Esophagus (tissue), 2 donors: ENCODE measurements around the gene NCAM1. TPM values are rescaled to one million over a fixed set of nuclear protein-coding genes. Genes with fewer than 3 reads are reported as not detected.

Experiments
- H3K27ac ChIP-seq, 2 donors: one replicate each; pipeline ENCODE4 v1.5.1; 2013; ENCODE audit warnings: low read depth in 2 of 2, mild to moderate bottlenecking in 2 of 2, inconsistent platforms in 1 of 2, low read length in 1 of 2, moderate library complexity in 1 of 2
- H3K27me3 ChIP-seq, 2 donors: one replicate each; pipeline ENCODE4 v1.6.1; 2013; ENCODE audit warnings: low read length in 2 of 2, control low read depth in 1 of 2, mild to moderate bottlenecking in 1 of 2; ENCODE audit not compliant: insufficient read depth in 2 of 2, control insufficient read depth in 1 of 2
- H3K36me3 ChIP-seq, 2 donors: one replicate each; pipeline ENCODE4 v1.6.1; 2013; ENCODE audit warnings: low read length in 1 of 2; ENCODE audit not compliant: control insufficient read depth in 2 of 2, insufficient read depth in 2 of 2
- H3K4me1 ChIP-seq, 2 donors: one replicate each; pipeline ENCODE4 v1.6.1; 2013; ENCODE audit warnings: low read length in 1 of 2; ENCODE audit not compliant: control insufficient read depth in 2 of 2, insufficient read depth in 2 of 2
- H3K4me3 ChIP-seq, 2 donors: one replicate each; pipeline ENCODE4 v1.5.1; 2013; ENCODE audit warnings: low read length in 2 of 2, mild to moderate bottlenecking in 2 of 2, low read depth in 1 of 2, moderate library complexity in 1 of 2
- H3K9me3 ChIP-seq, 2 donors: one replicate each; pipeline ENCODE4 v1.6.1; 2013; ENCODE audit warnings: mild to moderate bottlenecking in 2 of 2, low read depth in 1 of 2, low read length in 1 of 2, moderate library complexity in 1 of 2; ENCODE audit not compliant: control insufficient read depth in 2 of 2, insufficient read depth in 1 of 2
- WGBS, 2 donors: extraction: QIAGEN DNeasy Blood & Tissue Kit; methylation state at CpG; one replicate each; pipeline ENCODE4 v1.1.7; 2013; 5-methylcytosine and 5-hydroxymethylcytosine counted together
- polyA plus RNA-seq, 2 donors: library from polyadenylated mRNA; stranded (reverse); fragments of 200-250 nt; gene quantifications; one replicate each; pipeline ENCODE4 v1.2.3, GENCODE V29; 2013
- donor health status: healthy with polysubstance abuse.
- donor health status: Bipolar disorder and iron deficiency.

NCAM1 gene
- polyA plus RNA-seq, 2 donors: 1.7 to 2.2 TPM

- H3K4me3 ChIP-seq: no peak overlapping the region
- no peaks in the 10 kb centered on the region for H3K27me3 ChIP-seq
- no peaks in the 10 kb centered on the region for H3K36me3 ChIP-seq
- 84 to 86% methylated on average over 9 of the region's 9 CpGs for WGBS, 2 donors
- H3K9me3 ChIP-seq: no peaks in the 10 kb centered on the region
- H3K27ac ChIP-seq: no peak overlapping the region
- H3K4me1 ChIP-seq: no peaks in the 10 kb centered on the region
Measured at GRCh38 chr11:113163291-113164030, 202.2 kb downstream of the NCAM1 start.

GRCh38 chr11:113166280-113166679 is 205.1 kb downstream of the NCAM1 start:
- H3K36me3 ChIP-seq: no peaks in the 10 kb centered on the region
- no peaks in the 10 kb centered on the region for H3K9me3 ChIP-seq
- no peak overlapping the region for H3K4me3 ChIP-seq
- H3K27me3 ChIP-seq: no peaks in the 10 kb centered on the region
- no peak overlapping the region for H3K27ac ChIP-seq
- 89 to 92% methylated on average over 3 of the region's 3 CpGs for WGBS, 2 donors
- no peaks in the 10 kb centered on the region for H3K4me1 ChIP-seq

- Histone ChIP-seq H3K27me3 (no peaks in the 10 kb centered on the region), H3K4me3 (no peak overlapping the region)
- 49 to 71% methylated on average over 6 of the region's 6 CpGs for WGBS, 2 donors
Measured at GRCh38 chr11:113167599-113167998, 206.4 kb downstream of the NCAM1 start.

GRCh38 chr11:113168354-113169342 is 207.4 kb downstream of the NCAM1 start:
- WGBS, 2 donors: 65 to 76% methylated on average over 13 of the region's 13 CpGs

More at GRCh38 chr11:113167599-113167998, 206.4 kb downstream of the NCAM1 start:
- H3K9me3 ChIP-seq: no peaks in the 10 kb centered on the region
- no peak overlapping the region for H3K27ac ChIP-seq
- H3K36me3 ChIP-seq: no peaks in the 10 kb centered on the region
- no peaks in the 10 kb centered on the region for H3K4me1 ChIP-seq

GRCh38 chr11:113172382-113172951 is 211.2 kb downstream of the NCAM1 start:
- no peaks in the 10 kb centered on the region for H3K27me3 ChIP-seq
- WGBS, 2 donors: 80% methylated on average over 6 of the region's 6 CpGs
- H3K4me3 ChIP-seq: no peak overlapping the region
- H3K36me3 ChIP-seq: no peaks in the 10 kb centered on the region
- no peak overlapping the region for H3K27ac ChIP-seq
- no peaks in the 10 kb centered on the region for H3K4me1 ChIP-seq
- H3K9me3 ChIP-seq: no peaks in the 10 kb centered on the region

More at GRCh38 chr11:113168354-113169342, 207.4 kb downstream of the NCAM1 start:
- H3K27ac ChIP-seq: no peak overlapping the region
- H3K27me3 ChIP-seq: no peaks in the 10 kb centered on the region
- no peak overlapping the region for H3K4me3 ChIP-seq
- H3K36me3 ChIP-seq: no peaks in the 10 kb centered on the region
- H3K4me1 ChIP-seq: no peaks in the 10 kb centered on the region
- no peaks in the 10 kb centered on the region for H3K9me3 ChIP-seq

GRCh38 chr11:113173126-113173525 is 211.9 kb downstream of the NCAM1 start:
- Histone ChIP-seq H3K4me1 (no peaks in the 10 kb centered on the region), H3K9me3 (no peaks in the 10 kb centered on the region), H3K27ac (no peak overlapping the region), H3K4me3 (no peak overlapping the region), H3K36me3 (no peaks in the 10 kb centered on the region), H3K27me3 (no peaks in the 10 kb centered on the region)
- WGBS, 2 donors: 93 to 95% methylated on average over 4 of the region's 4 CpGs

- H3K27me3 ChIP-seq: no peaks in the 10 kb centered on the region
- no peaks in the 10 kb centered on the region for H3K36me3 ChIP-seq
- H3K4me1 ChIP-seq: no peaks in the 10 kb centered on the region
- H3K27ac ChIP-seq: no peak overlapping the region
- H3K4me3 ChIP-seq: no peak overlapping the region
- no peaks in the 10 kb centered on the region for H3K9me3 ChIP-seq
- 57 to 76% methylated on average over 1 of the region's 1 CpG for WGBS, 2 donors
Measured at GRCh38 chr11:113174882-113175281, 213.7 kb downstream of the NCAM1 start.

GRCh38 chr11:113176599-113177360 is 215.6 kb downstream of the NCAM1 start:
- Histone ChIP-seq H3K36me3 (no peaks in the 10 kb centered on the region), H3K9me3 (no peaks in the 10 kb centered on the region), H3K27ac (no peak overlapping the region), H3K4me1 (no peaks in the 10 kb centered on the region), H3K4me3 (no peak overlapping the region), H3K27me3 (no peaks in the 10 kb centered on the region)

GRCh38 chr11:113177671-113178070 is 216.5 kb downstream of the NCAM1 start:
- Histone ChIP-seq H3K27me3 (no peaks in the 10 kb centered on the region), H3K4me3 (no peak overlapping the region), H3K4me1 (no peaks in the 10 kb centered on the region), H3K36me3 (no peaks in the 10 kb centered on the region), H3K9me3 (no peaks in the 10 kb centered on the region), H3K27ac (no peak overlapping the region)
- WGBS, 2 donors: 68 to 78% methylated on average over 5 of the region's 5 CpGs
